HepG2 (cell line): ENCODE measurements around the gene SIAH2. TPM values are rescaled to one million over a fixed set of nuclear protein-coding genes. Genes with fewer than 3 reads are reported as not detected.
A peak's percentile ranks its signal among the peaks of the same experiment; 100 is the strongest.

Source experiments
- AHDC1 ChIP-seq: sonication (generic); formaldehyde crosslinking; IDR thresholded peaks from 2 replicates; pipeline ENCODE4 v1.5.1; 2020; ENCODE audit warnings: mild to moderate bottlenecking, missing genetic modification reagents, borderline replicate concordance
- ELK4 ChIP-seq: sonication (generic); formaldehyde crosslinking; IDR thresholded peaks from 2 replicates; pipeline ENCODE4 v1.9.0; 2021; ENCODE audit warnings: missing genetic modification reagents, borderline replicate concordance
- HDAC1 ChIP-seq: sonication (generic); formaldehyde crosslinking; IDR thresholded peaks from 2 replicates; pipeline ENCODE4 v1.5.1; 2020; ENCODE audit warnings: mild to moderate bottlenecking, missing genetic modification reagents
- IKZF4 ChIP-seq: sonication (generic); formaldehyde crosslinking; IDR thresholded peaks from 2 replicates; pipeline ENCODE4 v1.5.1; 2020; ENCODE audit warnings: borderline replicate concordance, mild to moderate bottlenecking, low read depth, missing genetic modification reagents; ENCODE audit errors: not compliant biosample characterization
- KMT2B ChIP-seq: IDR thresholded peaks from 2 replicates; pipeline ENCODE4 v1.6.1; 2016; ENCODE audit warnings: missing genetic modification reagents, missing compliant biosample characterization
- NR2F1 ChIP-seq, 2 experiments: fragments of 450-650 bp in 1 of 2; formaldehyde crosslinking in 1 of 2; IDR thresholded peaks; 2 replicates each; pipeline versions ENCODE4 v1.5.0 to v1.6.1; 2016 to 2020; ENCODE audit warnings: mild to moderate bottlenecking in 1 of 2, missing compliant biosample characterization in 1 of 2, missing genetic modification reagents in 1 of 2, moderate library complexity in 1 of 2
- POLR2AphosphoS2 ChIP-seq: IDR thresholded peaks from 2 replicates; pipeline ENCODE4 v1.6.1; 2011; ENCODE audit warnings: low read depth, low read length, improper control_type of control experiment
- SATB2 ChIP-seq: sonication (generic); formaldehyde crosslinking; IDR thresholded peaks from 2 replicates; pipeline ENCODE4 v1.5.0; 2020; ENCODE audit warnings: missing genetic modification reagents
- SOX6 ChIP-seq, 2 experiments: fragments of 450-650 bp in 1 of 2; sonication (generic) in 1 of 2; formaldehyde crosslinking in 1 of 2; IDR thresholded peaks; 2 replicates each; pipeline versions ENCODE4 v1.4.0 to v1.6.1; 2017 to 2020; ENCODE audit warnings: antibody characterized with exemption in 1 of 2, mild to moderate bottlenecking in 1 of 2, missing genetic modification reagents in 1 of 2
- THYN1 ChIP-seq: sonication (generic); formaldehyde crosslinking; IDR thresholded peaks from 2 replicates; pipeline ENCODE4 v1.8.1; 2023; ENCODE audit warnings: low read depth, mild to moderate bottlenecking, moderate library complexity, missing genetic modification reagents, borderline replicate concordance
- ZFP36L1 ChIP-seq: sonication (generic); formaldehyde crosslinking; IDR thresholded peaks from 2 replicates; pipeline ENCODE4 v1.8.0; 2022; ENCODE audit warnings: mild to moderate bottlenecking, missing genetic modification reagents, moderate library complexity
- ZNF10 ChIP-seq: sonication (generic); formaldehyde crosslinking; IDR thresholded peaks from 2 replicates; pipeline ENCODE4 v1.4.0; 2020; ENCODE audit warnings: mild to moderate bottlenecking, low read depth, missing genetic modification reagents, borderline replicate concordance
- ZNF468 ChIP-seq: sonication (generic); formaldehyde crosslinking; IDR thresholded peaks from 2 replicates; pipeline ENCODE4 v1.8.0; 2022; ENCODE audit warnings: mild to moderate bottlenecking, moderate library complexity, missing genetic modification reagents
- ZNF557 ChIP-seq: sonication (generic); formaldehyde crosslinking; IDR thresholded peaks from 2 replicates; pipeline ENCODE4 v1.4.0; 2020; ENCODE audit warnings: missing genetic modification reagents
- ZNF639 ChIP-seq: conservative IDR thresholded peaks from 2 replicates; pipeline ENCODE4 v1.6.1; 2018; ENCODE audit warnings: missing genetic modification reagents
- ZSCAN25 ChIP-seq: sonication (generic); formaldehyde crosslinking; IDR thresholded peaks from 2 replicates; pipeline ENCODE4 v1.8.0; 2022; ENCODE audit warnings: mild to moderate bottlenecking, missing genetic modification reagents
- polyA plus RNA-seq, 8 experiments: library from polyadenylated mRNA; depleted of rRNA in 3 of 8; stranded (reverse) in 7 of 8; unstranded in 1 of 8; fragments of >200 nt; fragmentation: Illumina TruSeq in 4 of 8; extraction: Trizol in 4 of 8; gene quantifications; 2 replicates each; pipeline versions ENCODE4 v1.2.1 to v1.2.3, GENCODE V29; 2011 to 2016; ENCODE audit warnings: low read depth in 4 of 8, missing spikeins in 1 of 8, mixed read lengths in 1 of 8; ENCODE audit not compliant: insufficient read depth in 1 of 8
- total RNA-seq, 5 experiments: library from RNA; depleted of rRNA; stranded (reverse); fragments of >200 nt; fragmentation: Illumina TruSeq; extraction: Trizol; gene quantifications; 2 replicates each; pipeline ENCODE4 v1.2.3, GENCODE V29; 2016; ENCODE audit warnings: low read depth in 1 of 5
- TF ChIP-seq, protein P1 (sequence below): sonication (generic); formaldehyde crosslinking; IDR thresholded peaks from 2 replicates; pipeline ENCODE4 v1.5.0; 2020; ENCODE audit warnings: mild to moderate bottlenecking, missing genetic modification reagents, borderline replicate concordance
- TF ChIP-seq, protein P2 (sequence below): sonication (generic); formaldehyde crosslinking; IDR thresholded peaks from 2 replicates; pipeline ENCODE4 v1.4.0; 2020; ENCODE audit warnings: mild to moderate bottlenecking, missing genetic modification reagents

The SIAH2 gene
- total and polyA plus RNA-seq, 2 of the 13 experiments (the other 11 are each of a cell fraction or from before 2014, with no cell fraction given) = 71.8 to 117 TPM

DNA sequence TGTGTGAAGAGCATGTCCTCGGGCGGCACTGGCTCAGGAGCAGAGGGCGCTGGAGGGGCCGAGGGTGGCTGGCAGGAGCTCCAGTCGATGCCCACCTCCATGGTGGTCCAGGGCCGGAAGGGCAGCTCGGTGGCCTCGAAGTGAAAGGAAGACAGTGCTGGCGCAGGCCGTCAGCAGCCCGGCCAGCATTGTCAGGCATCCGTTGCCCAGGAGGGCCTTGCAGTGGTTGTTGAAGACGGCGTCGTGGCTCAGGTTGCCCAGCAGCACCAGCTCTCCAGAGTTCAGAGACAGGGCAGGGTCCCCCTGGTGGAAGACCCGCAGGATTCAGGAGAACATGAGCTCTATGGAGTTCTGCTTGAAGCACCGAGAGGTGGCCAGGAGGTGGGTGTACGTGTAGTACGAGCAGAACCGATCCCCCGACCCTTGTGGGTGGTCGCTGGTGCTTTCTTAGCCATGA is 16.5 kb upstream of the SIAH2 start (continued):
- no peak for TF ChIP-seq AHDC1
- no peak for TF ChIP-seq HDAC1 (CRISPR knock-in tag)
- no peak for TF ChIP-seq POLR2AphosphoS2
- TF ChIP-seq ELK4 = no peak
- TF ChIP-seq ZNF639 (CRISPR knock-in tag) = no peak
- TF ChIP-seq, protein P1, sequence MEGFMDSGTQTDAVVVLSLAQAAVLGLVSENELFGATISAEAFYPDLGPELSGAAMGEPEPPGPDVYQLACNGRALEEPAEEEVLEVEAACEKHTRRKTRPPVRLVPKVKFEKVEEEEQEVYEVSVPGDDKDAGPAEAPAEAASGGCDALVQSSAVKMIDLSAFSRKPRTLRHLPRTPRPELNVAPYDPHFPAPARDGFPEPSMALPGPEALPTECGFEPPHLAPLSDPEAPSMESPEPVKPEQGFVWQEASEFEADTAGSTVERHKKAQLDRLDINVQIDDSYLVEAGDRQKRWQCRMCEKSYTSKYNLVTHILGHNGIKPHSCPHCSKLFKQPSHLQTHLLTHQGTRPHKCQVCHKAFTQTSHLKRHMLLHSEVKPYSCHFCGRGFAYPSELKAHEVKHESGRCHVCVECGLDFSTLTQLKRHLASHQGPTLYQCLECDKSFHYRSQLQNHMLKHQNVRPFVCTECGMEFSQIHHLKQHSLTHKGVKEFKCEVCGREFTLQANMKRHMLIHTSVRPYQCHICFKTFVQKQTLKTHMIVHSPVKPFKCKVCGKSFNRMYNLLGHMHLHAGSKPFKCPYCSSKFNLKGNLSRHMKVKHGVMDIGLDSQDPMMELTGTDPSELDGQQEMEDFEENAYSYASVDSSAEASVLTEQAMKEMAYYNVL (CRISPR knock-in tag) = no peak
- no peak for TF ChIP-seq ZFP36L1 (CRISPR knock-in tag)
- TF ChIP-seq ZNF557 (CRISPR knock-in tag) = no peak
- no peak for TF ChIP-seq IKZF4
- no peak for TF ChIP-seq SATB2 (CRISPR knock-in tag)
- no peak for TF ChIP-seq ZNF468
- no peak for TF ChIP-seq KMT2B (CRISPR knock-in tag)
- TF ChIP-seq ZSCAN25 = no peak
- no peak for TF ChIP-seq THYN1
- TF ChIP-seq ZNF10 (CRISPR knock-in tag) = no peak
- TF ChIP-seq, protein P2, sequence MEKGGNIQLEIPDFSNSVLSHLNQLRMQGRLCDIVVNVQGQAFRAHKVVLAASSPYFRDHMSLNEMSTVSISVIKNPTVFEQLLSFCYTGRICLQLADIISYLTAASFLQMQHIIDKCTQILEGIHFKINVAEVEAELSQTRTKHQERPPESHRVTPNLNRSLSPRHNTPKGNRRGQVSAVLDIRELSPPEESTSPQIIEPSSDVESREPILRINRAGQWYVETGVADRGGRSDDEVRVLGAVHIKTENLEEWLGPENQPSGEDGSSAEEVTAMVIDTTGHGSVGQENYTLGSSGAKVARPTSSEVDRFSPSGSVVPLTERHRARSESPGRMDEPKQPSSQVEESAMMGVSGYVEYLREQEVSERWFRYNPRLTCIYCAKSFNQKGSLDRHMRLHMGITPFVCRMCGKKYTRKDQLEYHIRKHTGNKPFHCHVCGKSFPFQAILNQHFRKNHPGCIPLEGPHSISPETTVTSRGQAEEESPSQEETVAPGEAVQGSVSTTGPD (CRISPR knock-in tag) = no peak
- TF ChIP-seq NR2F1 (CRISPR knock-in tag; IDR thresholded peaks at IDR 0.05) = no peak
- TF ChIP-seq SOX6 (IDR thresholded peaks at IDR 0.05) = no peak
- 0 out of 2 replicates have a peak, but pooled peaks have one; percentile 25 for TF ChIP-seq SOX6 (CRISPR knock-in tag; IDR thresholded peaks at IDR 0.05)
